Choroid plexus epithelial cell (primary cell): ENCODE data around the gene OR10V1.

ENCODE experiments used
- DNase-seq: peaks from one replicate; pipeline ENCODE4 v3.0.0-alpha.2; 2010; ENCODE audit warnings: low read depth
- H3K4me3 ChIP-seq: 2 replicates; pipeline ENCODE4 v1.5.1; 2011; ENCODE audit warnings: low read depth, mild to moderate bottlenecking, control low read depth, low read length, moderate library complexity
- CTCF ChIP-seq: conservative IDR thresholded peaks from 2 replicates; pipeline ENCODE4 v1.5.1; 2011; ENCODE audit warnings: low read depth, mild to moderate bottlenecking, control low read depth, inconsistent platforms, low read length, moderate library complexity

OR10V1 gene

GRCh38 chr11:59678813-59679165, 34.9 kb downstream of the OR10V1 start:
- no peak for DNase-seq
- no peak overlapping the region for H3K4me3 ChIP-seq
- TF ChIP-seq CTCF: no peak

- TF ChIP-seq CTCF: no peak
- DNase-seq: peak; percentile 21
- H3K4me3 ChIP-seq: no peak overlapping the region
Measured at GRCh38 chr11:59678118-59678812, 35.4 kb downstream of the OR10V1 start.

DNA sequence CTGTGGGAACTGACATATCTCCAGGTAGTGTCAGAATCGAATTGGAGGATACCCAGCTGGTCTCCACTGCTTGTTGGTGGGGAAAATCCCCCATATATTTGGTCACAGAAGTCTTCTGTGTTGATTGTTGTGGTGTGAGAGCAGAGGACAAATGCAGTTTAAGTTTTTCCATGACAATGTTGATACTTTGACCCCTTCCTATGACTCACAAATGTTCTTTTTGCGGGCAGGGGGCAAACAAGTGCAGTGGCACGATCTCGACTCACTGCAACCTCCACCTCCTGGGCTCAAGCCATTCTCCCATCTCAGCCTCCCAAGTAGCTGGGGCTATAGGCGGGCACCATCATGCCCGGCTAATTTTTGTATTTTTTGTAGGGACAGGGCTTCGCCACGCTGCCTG, 37.4 kb downstream of the OR10V1 start:
- peak; percentile 13 for DNase-seq
- no peak overlapping the region for H3K4me3 ChIP-seq
- no peak for TF ChIP-seq CTCF

GRCh38 chr11:59674291-59674690, 39.4 kb downstream of the OR10V1 start:
- TF ChIP-seq CTCF: no peak
- no peak for DNase-seq
- no peak overlapping the region for H3K4me3 ChIP-seq

DNA sequence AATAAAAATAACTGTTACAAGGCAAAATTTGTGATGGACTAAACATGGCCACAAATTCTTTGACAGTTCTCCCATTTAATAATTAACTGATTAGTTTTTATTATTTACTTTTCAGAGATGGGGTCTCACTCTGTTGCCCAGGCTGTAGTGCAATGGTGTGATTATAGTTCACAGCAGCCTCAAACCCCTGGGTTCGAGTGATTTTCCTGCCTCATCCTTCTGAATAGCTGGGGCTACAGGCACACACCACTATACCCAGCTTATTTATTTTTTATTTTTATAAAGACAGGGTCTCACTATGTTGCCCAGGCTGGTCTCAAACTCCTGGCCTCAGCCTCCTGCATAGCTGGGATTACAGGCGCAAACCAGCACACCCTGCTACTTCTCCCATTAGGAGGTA, 40.4 kb downstream of the OR10V1 start:
- no peak for TF ChIP-seq CTCF
- DNase-seq: no peak
- no peak overlapping the region for H3K4me3 ChIP-seq

DNA sequence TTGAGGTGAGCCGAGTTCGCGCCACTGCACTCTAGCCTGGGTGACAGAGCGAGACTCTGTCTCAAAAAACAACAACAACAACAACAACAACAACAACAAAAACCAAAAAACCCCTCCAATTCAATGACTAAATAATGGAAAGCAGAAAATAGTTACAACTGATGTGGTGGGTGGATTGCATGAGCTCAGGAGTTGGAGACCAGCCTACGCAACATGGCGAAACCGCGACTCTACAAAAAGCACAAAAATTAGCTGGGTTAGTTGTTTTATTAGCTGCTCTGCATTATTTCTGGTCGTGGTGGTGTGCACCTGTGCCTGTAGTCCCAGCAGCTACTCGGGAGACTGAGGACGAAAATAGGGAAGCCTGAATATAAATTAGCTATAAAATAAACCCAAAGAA, 42.2 kb downstream of the OR10V1 start:
- no peak overlapping the region for H3K4me3 ChIP-seq
- TF ChIP-seq CTCF: no peak
- DNase-seq: no peak

GRCh38 chr11:59669611-59670009, 44.0 kb downstream of the OR10V1 start:
- TF ChIP-seq CTCF: no peak
- peak overlapping the region; percentile 82 for H3K4me3 ChIP-seq
- peak; percentile 82 for DNase-seq
